Measurements from ENCODE around the gene LSP1.

LSP1 gene

DNA sequence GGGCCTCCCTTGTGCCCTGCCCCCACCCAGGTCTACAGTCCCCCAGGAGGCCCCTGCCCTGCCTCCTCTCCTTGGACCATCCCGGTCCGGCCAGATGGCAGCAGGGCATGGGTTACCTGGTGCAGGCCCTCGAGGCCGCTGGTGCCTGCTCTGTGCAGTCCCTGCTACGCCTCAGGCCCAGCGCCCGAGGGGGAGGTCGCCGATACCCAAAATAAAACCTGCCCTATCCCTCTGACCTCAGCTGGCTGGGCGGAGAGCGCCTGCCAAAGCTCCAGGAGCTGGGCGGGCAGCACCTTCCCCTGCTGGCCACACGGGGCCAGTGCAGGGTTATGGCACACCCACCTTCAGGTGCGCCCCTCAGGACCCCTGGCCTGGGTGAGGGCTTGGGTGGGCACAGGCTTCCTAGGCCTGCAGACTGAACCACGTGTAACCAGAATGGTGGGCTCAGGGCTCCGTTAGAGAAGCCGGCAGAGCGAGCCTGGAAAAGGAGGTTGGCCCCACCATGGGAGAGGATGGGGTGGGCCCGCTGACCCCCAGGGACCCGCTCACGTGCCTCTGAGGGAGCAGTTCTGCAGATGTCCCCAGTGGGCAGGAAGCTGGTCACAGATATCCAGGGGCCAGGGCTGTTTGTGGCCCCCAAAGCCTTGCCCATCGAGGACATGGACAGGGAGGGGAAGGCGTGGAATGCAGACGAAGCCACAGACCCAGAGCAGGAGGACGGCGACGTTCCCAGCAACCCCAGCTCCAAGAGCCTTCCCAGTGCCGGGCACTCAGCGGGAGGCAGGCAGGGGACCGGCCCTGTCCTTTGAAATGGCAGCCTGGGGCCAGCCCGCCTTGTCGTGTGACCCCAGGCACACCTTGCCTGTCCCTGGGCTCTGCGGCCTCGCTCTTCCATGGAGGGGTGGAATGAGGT lies 64.9 kb downstream of the LSP1 start:
- peak in 3 of 4 experiments; percentile 40 to 57 (median 50) for DNase-seq

DNA sequence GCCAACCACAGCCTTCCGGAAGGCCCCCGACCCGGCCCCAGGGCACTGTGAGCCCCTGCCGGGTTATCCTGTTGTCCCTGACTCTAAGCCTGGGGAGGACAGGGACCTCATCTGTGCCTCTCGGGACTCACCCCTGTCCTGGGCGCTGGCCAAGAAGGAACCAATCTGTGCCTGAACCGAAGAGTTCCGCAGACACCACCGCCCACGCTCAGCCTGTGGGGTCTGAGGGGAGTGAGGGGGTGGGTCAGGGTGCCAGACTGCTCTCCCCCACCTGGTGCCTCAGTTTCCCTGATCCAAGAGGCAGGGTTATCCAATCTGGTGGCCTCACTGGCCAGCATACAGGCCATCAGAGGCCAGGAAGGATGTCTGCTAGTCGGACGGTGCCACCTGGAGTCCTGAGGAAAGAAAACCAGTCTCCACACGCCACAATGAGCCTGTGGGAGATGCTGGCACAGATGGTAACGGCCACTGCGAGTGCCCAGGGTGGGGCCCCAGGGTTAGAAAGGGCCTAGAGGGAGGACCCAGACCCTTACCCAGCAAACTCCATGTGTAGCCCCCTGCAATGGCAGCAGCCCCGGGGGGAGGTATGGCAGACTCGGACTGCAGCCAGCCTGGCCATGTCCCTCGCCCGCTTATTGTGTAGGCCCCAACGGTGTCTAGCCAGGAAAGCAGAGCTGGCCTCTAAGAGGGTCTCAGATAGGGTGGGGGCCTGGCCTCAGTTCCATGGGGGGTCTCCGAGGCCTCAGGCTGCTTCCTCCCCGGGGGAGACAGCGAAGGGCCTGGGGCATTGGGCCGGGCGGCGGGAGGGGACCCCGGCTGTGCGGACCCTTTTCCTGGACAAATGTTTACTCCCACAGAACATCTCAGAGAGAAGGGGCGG lies 65.8 kb downstream of the LSP1 start:
- DNase-seq = peak in 2 of 4 experiments; percentile 47 to 52

DNA sequence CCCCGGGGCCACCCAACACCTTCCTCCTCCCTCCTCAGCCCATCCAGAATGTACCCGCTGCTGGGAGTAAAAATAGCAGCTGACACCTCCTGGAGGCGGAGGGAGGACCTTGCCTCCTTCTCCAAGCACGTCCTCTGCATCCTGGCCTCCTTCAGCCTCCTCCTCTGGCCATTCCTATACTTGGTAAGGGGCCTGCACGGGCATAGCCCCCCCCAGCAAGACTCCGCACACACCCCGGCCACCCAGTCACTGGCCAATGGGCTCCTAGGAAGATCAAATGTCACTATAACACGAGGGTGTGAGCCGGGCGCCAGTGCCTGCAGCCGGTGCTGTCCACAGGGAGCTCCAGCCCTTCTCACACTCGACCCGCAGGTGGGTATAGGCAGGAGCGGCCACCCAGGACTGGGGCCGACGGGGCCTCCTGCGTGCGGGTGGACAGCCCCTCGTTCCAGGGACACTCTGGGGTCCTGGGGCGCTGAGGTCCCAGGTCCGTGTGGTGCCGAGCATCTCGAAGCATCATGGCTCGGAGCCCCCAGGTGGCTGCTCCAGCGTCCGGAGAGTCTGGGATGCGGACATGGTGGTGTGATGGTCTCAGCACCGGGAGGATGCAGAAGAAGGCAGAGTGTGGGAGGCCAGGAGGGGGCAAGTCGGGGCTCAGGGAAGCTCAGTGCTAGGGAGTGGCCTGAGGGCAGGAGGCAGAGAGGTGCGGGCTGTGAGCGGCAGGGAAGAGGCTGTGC lies 66.7 kb downstream of the LSP1 start, which contains the start of gene TNNT3:
Gene TNNT3 (plus strand): TSS at position 313 of the 737 bp plus-strand sequence. CDS start 3,172 bp downstream, outside the sequence.
- DNase-seq = peak in 2 of 4 experiments; percentile 36 to 39

DNA sequence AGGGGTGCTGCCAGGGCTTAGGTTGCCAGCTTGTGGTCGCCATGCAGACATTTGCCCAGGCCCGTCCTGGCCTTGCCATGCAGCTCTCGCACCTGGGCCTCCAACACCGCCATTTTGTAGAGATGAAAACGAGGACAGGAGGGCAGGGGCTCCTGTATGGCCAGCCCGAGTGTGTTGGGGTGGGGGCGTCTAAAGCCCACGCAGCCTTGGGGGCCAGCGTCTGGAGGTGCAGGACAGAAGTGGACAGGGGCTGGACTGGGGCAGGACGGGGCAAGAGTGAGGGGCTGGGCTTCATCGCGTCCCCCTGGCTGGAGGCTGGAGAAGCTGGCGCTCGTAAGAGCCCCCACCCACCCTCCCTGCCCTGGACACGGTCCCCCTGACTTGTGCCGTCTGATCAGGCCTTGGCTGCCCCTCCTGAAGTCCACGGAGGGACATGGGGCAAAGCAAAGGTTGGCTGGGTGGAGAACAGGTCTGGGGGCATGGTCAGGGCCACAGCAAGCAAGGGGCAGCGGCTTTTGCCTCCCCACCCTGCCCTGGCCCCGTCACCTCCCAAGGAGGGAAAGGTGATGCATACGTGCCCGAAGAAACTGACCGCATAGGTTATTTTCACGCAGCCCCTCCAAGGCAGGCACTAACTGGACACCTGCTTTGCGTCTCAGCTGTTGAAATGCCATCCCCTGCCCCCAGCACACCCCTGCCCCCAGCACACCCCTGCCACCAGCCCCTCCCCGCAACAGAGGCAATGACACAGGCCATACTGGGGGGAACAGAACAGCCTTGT lies 67.4 kb downstream of the LSP1 start:
- no peak for DNase-seq

DNA sequence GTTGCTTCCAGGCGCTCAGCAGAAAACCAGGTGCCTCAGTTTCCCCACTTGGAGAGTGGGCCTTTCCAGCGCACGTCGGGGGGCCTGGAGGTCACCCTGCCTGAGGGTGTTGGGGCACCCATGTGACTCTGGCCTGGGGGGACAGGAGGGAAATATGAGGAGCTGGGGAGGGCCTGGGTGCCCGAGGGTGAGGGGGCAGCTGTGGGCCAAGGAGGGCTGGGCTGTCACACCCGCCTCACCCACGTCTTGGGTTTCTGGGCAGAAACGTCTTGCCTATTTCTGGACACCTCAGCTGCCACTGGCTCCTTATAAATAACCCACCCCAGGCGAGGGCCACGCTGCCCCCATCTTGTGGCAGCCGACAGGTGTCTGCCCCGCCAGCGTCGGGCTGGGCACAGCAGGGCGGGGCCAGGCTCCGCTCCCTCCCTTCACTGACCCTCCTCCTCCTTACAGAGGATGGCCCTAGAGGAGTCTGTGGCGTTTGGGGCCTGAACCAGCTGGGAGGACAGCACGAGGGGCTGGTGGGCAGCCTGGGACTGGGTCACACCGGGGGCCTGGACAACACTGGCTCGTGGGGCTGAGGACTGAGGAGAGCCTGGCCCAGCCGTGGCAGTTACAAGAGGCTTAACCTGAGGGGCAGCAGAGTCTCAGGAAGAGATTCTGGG lies 68.2 kb downstream of the LSP1 start:
- DNase-seq = no peak

DNA sequence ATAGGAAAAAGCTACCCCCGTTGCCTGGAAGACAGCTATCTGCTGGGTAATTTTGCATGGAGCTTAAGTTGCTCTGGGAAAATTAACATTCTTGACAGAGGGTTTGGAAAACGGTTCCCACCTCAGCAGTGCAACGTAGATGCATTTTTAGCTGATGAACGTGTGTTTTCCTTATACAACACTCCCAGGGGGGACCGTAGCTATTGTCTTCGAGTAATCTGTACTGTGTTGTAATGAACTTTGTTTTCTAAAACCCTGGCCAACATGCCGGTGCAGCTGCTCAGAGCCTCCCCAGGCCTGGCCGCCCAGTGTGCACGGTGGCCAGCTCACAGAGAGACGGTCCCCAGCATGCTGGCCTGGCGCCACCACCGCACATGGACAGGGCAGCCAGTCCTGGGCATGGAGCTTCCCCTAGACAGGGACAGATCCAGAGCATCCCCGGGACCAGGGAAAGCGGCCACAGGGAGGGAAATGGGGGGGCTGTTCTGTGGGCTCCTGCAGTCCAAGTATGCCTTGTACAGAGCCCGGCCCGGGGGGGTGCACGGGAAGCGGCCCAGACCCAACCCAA lies 68.8 kb downstream of the LSP1 start:
- DNase-seq = no peak

DNA sequence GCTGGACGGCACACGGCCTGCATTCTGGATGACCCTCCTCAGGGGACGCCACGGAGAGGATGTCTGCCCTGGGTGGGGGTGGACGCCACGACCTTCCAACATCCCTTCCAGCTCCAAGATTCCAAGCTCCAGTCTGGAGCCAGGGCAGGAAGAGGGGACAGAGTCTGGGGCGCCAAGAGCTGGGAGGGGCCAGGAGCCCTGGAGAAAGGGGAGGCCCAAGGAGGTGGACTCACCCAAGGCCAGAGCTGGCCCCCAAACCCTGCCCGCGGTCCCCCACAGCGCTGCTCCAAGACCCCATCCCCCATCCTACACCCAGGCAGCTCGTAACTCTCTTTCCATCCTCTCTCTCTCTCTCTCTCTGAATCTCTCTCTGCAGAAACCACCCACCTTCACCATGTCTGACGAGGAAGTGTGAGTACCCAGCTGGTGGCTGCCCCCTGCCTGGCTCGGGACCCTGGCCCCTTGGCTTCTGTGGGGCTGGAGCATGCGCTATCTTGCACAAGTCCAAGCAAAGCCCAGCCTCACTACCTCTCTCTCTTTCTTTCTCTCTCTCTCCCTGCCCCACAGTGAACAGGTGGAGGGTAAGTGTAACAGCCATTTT lies 69.7 kb downstream of the LSP1 start:
- DNase-seq = no peak

DNA sequence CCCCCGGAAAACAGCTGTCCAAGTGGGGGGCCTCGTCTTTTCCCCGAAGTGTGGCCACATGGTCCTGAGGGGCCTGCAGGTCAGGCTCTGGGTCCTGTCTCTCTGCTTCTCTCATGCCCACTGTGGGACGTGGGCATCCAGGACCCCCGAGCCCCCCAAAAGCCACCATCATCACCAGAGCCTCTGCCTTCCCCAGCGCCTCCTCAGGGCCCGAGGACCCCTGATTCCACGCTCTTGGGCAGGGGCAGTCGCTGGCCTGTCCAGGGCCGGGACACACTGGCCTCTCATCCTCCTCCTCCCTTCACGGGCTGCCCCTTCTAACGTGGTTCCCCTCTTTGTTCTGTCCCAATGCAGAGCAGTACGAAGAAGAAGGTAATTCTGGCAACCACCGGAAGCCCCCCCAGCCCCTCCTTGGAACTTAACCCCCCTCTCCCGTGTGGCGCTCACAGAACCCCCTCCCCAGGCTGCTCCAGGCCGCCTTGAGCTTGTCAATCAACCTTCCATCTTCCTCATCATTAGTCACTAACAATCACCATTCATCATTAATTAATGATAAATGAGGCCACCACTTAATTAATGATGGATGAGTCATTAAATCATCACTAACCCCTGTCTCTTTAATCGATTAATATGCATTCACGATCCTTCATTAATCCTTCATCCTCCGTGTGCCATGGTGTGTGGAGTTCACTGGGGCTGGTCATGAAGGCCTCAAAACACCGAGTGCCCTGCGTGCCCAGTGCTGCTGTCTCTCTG lies 70.5 kb downstream of the LSP1 start:
- no peak for DNase-seq

DNA sequence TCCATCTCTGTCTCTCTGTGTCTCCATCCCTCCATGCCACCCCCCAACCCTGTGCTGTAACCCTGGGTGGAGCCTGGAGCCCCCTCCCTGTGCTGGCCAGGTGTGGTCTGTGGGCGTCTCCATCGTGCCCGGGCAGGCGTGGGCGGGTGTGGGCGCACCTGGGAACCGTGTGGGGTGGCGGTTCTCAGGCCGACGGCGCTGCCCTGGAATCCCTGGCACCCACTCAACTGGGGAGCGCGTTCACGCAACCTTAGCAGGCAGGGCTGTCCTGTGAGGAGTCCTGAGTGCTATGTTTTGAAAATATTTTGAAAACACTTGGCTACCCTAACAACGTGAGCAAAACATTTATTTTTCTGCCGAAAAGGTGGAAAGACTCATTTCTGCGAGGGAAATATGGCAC lies 71.3 kb downstream of the LSP1 start:
- DNase-seq = no peak

DNA sequence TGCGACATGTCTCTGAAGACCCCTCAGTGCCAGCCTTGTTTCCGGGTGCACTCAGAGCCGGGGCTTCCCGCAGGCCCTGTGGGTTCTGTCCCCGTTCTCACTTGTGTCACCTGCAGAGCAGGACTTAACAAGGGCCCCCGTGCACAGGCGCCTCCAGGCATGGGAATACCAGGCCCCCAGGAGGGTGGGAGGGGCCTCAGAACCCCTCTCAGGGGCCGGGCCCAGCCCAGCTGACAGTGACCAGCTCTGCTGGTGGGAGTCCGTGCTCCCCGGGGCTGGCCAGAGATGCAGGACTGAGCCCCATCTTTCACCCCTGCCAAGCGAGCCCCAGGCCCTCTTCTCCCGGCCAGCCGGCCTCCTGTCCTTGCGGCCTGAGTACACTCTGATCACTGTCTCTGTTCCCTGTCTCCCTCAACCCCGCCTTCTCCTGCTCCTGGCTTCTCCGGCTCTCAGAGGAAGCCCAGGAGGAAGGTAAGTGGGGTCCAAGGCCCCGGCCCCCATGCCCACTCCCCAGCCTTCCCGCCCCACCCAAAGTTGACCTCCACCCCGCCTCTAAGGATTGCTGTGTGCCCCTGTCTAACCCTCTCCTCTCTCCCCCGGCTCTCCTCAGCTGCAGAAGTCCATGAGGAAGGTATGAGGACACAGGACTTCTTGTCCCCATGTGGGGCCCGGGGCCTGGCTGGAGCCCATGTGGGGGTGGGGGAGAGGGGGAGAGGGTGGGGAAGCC lies 71.9 kb downstream of the LSP1 start:
- no peak for DNase-seq

DNA sequence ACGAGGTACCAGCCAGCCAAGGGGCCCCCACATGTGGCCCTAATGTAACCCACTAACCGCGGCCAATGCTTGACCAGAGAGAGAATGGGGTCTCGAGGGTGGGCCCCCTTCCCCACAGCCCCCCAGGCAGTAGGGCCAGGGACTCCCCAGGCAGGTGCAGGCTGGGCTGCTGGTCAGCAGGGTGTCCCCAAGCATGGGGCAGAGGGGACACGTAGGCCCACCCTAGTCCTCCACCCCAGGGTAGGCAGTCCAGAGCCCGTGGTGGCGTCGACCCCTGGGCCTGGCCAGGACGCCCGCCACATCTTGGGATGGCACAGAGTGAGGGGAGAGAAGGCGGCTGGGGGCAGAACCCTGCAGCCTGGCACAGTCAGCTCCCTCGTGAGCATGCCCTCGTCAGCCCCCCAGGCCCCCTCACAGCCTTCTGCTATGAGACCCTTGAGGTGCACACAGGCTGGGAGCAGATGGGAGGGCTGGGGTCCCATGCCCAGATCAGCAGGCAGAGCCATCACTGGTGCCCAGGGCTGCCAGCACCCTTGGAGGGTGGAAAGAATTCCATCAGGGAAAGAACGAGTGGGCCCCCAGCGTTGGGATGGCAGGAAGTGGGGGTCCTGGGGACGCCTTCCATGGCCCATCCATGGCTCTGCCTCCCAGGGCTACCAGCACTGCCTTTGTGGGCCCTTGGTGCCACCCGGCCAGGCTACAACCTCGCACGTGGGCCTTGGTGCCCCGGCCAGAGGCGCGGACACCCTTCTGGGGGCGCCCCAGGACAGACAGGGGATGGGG lies 72.7 kb downstream of the LSP1 start:
- DNase-seq = no peak

DNA sequence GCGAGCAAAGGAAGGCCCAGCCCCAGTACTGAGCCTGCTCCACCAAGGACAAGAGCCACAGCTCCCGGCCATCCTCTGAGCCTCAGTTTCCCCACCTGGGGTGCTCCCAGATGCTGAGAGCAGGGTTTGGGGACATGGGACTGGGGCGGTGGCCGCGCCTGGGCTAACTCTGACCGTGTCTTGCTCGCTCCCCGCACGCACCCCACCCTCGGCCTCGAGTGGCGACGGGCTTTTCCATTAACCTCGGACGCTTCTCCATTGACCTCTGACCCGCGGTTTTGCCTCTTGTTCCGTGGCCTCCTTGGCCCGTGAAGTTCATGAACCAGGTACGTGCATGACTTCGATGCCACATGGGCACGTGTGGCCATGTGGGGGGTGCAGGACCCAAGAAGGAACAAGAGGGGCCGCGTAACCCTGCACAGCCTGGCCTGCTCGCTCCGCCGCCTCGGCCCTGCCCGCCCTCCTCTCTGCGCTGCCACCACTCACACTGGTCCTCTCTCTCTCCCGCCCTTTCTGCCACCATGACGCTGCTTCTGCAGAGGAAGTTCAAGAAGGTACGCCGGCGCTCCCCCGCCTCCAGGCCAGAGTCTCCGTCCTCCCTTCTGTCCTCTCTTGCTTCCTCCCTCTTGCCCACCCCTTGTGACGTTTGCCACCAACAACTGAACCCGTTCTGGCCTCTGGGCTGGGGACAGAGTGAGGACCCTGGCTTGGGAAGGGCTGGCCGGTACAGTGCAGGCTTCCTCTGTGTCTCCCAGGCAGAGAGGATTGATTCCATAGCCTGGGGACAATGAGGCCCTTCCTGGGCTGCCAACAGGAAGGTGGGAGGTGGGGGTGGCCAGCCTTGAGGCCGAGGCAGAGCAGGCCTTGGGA lies 73.5 kb downstream of the LSP1 start:
- peak; percentile 59 to 69 (median 66) for DNase-seq

DNA sequence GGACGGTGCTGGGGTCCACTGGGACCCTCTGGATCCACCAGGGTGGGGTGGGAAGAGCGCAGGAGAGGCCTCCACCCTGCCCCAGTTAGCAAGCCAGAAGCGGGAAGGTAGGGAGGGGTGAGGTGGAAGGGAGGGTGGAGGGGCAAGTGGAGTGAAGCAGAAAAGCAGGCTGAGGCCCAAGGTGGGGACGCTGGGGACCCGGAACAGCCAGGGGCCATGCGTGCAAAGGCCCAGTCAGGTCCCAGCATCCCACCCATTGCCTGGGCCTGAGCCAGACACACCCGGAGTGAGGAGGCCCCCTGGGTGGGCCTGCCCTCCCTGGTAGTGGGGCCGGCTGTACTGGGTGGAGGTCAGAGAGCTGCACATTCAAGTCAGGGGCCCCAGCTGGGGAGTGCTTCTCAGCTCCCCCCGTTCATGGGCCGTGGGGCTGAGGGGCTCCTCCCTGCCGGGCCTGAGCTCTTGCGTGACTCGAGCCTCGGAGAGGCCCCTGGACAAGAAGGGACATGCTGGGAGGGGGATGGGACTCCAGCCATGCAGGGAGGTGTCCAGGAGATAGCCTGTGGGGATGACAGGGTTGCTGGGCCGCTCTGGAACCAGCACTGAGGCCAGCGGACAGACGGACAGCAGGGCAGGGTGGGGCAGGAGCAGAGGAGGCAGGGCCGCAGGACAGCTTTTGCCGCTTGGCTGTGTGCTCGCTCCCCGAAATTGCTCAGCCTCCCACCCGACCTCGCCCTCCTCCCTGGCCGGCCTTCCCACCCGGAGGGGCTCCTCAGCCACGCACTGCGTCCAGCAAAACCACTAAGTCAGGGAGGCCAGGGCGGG lies 74.4 kb downstream of the LSP1 start:
- DNase-seq = no peak

DNA sequence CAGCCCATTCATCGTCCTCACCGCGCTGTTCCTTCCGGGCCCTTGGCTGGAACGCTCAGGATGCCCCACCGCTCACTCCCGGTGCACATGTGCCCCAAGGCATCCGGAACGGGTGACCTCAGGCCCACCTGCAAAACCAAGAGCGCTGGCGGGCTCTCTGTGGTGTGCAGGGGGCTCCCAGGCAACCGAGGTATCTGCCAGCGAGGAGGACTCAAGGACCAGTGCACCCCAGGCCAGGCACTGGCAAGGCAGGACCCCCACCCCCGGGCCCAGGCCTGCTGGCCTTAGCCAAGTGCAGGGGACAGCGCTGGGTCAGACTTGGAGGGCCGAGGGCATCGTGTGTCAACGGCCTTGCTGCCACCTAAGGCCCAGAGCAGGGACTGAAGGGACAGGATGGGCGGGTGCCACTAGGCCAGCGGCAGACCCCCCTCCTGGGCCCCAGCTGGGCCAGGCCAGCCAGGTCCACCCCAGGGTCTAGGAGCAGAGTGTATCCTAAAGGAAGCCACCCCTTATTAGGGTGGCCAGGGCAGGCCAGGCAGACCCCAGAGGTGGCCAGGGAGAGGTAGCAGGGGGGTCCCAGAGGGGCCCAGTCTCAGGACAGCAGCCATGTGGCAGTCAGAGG lies 75.1 kb downstream of the LSP1 start:
- no peak for DNase-seq

DNA sequence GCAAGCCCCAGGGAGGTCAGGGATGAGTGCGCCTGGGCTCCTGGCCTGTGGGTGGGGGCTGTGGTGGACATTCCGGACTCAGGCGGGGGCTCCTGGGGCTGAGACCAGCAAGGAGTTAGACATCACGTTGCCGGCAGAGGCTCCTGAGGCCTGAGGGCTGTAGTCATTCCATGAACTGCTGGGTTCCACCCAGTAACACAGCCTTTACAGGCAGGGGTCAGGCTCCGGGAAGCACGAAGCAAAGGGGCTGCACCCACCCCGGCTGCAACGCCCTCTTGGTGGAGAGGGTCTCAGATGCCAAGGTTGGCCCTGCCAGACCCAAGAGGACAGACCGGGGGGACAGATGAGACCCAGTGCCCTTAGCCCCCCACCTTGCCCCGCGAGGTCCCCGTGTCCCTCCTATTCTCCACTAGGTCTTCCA lies 75.6 kb downstream of the LSP1 start:
- DNase-seq = no peak

All from suppressor macrophage (primary cell).